Measurements from ENCODE around the gene SLC26A5. TPM values are rescaled to one million over a fixed set of nuclear protein-coding genes. Genes with fewer than 3 reads are reported as not detected.

The SLC26A5 gene
- total RNA-seq, 1 donor from 2014 or later, result not detected

DNA sequence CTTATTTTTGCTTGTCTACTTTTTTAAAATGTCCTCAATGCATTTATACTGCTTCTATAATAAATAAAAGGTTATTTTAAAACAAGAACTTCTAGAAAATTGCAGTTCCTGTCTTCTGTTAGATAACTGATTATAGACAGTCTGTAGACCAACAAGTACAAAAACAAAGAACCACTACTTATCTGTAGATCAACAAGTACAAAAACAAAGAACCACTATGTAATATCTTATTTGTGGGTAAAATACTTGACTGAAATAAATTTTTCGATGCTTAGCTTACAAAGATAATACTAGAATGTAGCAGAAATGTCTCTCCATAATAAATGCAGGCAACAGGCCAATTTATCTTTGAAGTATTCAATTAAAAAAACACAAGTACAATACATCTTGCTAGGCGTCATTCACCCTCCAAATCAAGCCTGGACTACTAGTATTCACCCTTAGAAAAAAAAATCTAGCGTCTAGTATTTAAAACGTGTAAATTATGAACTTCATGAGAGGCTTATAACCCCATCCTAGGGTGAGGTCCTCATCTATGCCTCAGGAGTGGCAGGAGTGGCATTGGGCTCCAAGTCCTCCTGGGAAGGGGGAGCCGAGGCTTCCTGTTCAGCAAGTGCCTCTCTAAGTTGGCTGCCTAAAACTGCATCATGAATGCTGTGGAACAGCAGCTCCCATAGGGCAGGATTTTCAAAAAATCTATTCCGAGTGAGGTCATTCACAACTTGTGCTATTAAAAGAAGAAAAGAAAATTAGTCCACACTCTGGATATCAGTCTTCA lies 72.0 kb downstream of the SLC26A5 start:
- H3K4me3 ChIP-seq (ENCODE audit: low read depth, low read length), result no peak overlapping the region
- no peak for DNase-seq (ENCODE audit: low read depth)
- TF ChIP-seq, protein P1, sequence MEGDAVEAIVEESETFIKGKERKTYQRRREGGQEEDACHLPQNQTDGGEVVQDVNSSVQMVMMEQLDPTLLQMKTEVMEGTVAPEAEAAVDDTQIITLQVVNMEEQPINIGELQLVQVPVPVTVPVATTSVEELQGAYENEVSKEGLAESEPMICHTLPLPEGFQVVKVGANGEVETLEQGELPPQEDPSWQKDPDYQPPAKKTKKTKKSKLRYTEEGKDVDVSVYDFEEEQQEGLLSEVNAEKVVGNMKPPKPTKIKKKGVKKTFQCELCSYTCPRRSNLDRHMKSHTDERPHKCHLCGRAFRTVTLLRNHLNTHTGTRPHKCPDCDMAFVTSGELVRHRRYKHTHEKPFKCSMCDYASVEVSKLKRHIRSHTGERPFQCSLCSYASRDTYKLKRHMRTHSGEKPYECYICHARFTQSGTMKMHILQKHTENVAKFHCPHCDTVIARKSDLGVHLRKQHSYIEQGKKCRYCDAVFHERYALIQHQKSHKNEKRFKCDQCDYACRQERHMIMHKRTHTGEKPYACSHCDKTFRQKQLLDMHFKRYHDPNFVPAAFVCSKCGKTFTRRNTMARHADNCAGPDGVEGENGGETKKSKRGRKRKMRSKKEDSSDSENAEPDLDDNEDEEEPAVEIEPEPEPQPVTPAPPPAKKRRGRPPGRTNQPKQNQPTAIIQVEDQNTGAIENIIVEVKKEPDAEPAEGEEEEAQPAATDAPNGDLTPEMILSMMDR (conservative IDR thresholded peaks at IDR 0.05; ENCODE audit: low read depth, low read length), result no peak

DNA sequence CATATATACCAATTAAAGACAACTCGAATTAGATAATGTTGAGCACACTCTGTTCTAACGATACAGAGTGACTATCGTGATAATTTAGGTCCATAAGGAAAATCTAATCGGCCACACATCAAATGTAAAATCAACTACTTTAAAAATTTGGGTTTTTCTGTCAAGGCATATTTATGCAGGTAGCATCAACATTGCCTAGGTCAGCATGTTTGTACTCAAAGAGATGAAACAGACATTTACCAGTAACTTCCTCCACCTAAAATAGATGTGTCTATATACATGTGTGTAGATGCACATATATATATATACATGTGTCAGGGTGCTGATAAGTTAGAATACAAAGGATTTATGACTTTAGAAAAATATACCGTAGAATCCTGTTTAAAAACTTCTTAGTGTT lies 76.6 kb downstream of the SLC26A5 start:
- TF ChIP-seq, protein P1 (conservative IDR thresholded peaks at IDR 0.05; ENCODE audit: low read depth, low read length), result no peak
- H3K4me3 ChIP-seq (ENCODE audit: low read depth, low read length), result no peak overlapping the region
- DNase-seq (ENCODE audit: low read depth), result no peak

DNA sequence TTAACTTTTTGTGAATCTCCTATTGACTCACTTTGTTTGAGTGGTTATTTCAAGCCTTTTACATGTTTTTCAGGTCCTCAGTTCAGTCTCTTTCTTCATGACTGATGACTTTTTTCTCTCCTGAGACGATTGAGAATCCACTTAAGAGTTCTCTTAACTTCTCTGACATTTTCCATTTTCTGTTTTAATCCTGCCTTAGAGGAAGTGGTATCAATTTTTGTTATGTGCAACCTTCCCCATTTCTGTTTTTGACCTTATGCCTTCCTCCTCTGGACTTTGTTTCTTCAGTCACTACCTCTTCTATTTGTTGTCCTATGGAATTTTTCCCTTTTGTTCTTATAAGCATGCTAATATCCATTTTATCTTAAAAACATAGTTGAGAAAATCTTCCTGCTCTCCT lies 96.2 kb downstream of the SLC26A5 start:
- TF ChIP-seq, protein P1 (conservative IDR thresholded peaks at IDR 0.05; ENCODE audit: low read depth, low read length), result no peak
- no peak for DNase-seq (ENCODE audit: low read depth)
- no peak overlapping the region for H3K4me3 ChIP-seq (ENCODE audit: low read depth, low read length)

DNA sequence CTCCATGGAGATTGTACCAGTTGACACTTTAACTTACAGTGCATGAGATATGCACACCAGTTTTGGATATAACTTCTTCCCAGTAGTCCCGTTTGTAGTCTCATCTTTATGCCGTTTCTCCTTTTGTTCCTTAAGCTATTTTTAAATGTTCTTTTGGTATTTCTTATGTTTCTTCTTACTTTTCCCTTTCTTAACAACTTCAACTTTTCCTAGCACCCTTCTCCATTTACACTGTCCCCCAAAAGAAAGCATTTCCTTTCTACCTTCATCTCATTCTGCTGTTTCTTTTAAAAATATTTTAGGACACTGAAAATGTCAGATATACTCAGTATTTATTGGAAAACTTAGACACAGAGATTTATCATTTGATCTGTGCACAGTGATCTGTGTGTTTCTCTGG lies 97.0 kb downstream of the SLC26A5 start:
- DNase-seq (ENCODE audit: low read depth), result no peak
- TF ChIP-seq, protein P1 (conservative IDR thresholded peaks at IDR 0.05; ENCODE audit: low read depth, low read length), result no peak
- H3K4me3 ChIP-seq (ENCODE audit: low read depth, low read length), result peak overlapping the region; percentile 74

DNA sequence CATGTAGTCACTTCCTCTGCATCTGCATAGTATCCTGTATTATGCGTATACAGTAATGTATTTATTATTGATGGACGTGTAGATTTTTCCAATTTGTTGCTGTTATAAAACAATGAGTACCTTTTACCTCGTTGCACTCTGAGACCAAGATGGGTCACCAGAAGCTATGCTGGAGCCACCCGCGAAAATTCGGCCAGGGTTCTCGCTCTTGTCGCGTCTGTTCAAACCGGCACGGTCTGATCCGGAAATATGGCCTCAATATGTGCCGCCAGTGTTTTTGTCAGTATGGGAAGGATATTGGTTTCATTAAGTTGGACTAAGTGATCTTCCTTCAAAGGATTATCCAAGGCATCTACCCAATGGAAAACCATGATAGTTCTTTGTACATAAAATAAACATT lies 97.6 kb downstream of the SLC26A5 start:
- DNase-seq (ENCODE audit: low read depth), result no peak
- H3K4me3 ChIP-seq (ENCODE audit: low read depth, low read length), result peak overlapping the region; percentile 74
- TF ChIP-seq, protein P1 (conservative IDR thresholded peaks at IDR 0.05; ENCODE audit: low read depth, low read length), result no peak

DNA sequence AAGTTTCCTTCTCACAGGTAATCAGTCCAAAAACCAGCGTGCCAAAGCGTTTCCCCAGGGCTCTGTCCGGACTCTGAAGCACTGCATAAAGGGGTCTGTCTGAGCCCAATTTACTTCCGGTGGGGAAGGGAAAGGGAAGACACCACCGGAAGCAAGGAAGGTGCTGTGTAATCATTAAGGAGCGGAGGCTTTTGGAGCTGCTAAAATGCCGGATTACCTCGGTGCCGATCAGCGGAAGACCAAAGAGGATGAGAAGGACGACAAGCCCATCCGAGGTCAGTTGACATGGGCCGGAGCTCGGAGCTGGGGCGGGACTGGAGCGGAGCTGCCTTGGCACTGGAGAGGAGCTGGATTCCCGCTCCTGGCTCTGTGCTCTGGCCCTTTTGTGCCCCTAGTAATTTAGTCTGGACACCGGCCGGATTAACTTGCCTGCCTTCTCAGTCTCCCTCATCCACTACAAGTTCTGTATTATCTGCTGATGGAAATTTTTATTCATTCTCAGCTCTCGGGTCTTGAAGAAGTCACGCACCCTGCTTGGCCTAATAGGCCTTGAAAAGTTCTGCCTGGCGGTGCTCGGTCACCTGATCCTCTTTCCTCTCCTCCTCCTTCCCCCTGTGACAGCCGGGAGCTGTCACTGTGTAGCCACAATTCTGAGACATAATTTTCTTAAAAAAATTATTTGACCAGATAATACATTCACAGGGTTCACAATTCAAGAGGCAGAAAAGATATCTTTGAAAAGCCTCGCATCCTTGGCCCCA lies 98.3 kb downstream of the SLC26A5 start, which contains the start of gene PSMC2:
PSMC2 (plus strand) TSS at position 137 of the 761 bp plus-strand sequence; CDS start at position 206, 69 bp downstream.
- peak; percentile 68 for DNase-seq (ENCODE audit: low read depth)
- TF ChIP-seq, protein P1 (conservative IDR thresholded peaks at IDR 0.05; ENCODE audit: low read depth, low read length), result no peak
- peak within 1 kb of the TSS; percentile 74 for H3K4me3 ChIP-seq (ENCODE audit: low read depth, low read length)

Measured in epithelial cell of proximal tubule (primary cell).